H1 (cell line): ENCODE results near the gene CDK13. TPM values are rescaled to one million over a fixed set of nuclear protein-coding genes. Genes with fewer than 3 reads are reported as not detected.

Experiments
- RBBP5 ChIP-seq: IDR thresholded peaks from 2 replicates; pipeline ENCODE4 v1.7.1; 2012; ENCODE audit warnings: low read depth, mild to moderate bottlenecking, inconsistent platforms, low read length, moderate library complexity, borderline replicate concordance
- polyA plus RNA-seq, 7 experiments: library from polyadenylated mRNA; depleted of rRNA in 3 of 7; stranded (reverse) in 5 of 7; unstranded in 2 of 7; fragments of >200 nt in 5 of 7; fragments of 200-250 nt in 2 of 7; gene quantifications; 1 replicate in 5 of 7; 2 replicates in 1 of 7; 4 replicates in 1 of 7; pipeline versions ENCODE4 v1.2.1 to v1.2.3, GENCODE V29; 2011 to 2013; ENCODE audit warnings: missing spikeins in 2 of 7, mixed read lengths in 2 of 7
- total RNA-seq: library from RNA; stranded (reverse); fragmentation: NEBNext Ultra II Directional; extraction: Animal tissue kit (Norgen Biotek cat#: 25700); gene quantifications from 2 replicates; pipeline ENCODE4 v1.2.1, GENCODE V29; 2021
- TF ChIP-seq, protein P1 (sequence below): IDR thresholded peaks from 2 replicates; pipeline ENCODE4 v1.6.1; 2012; ENCODE audit warnings: low read length, inconsistent platforms
- TF ChIP-seq, protein P2 (sequence below), 3 experiments: IDR thresholded peaks; 1 replicate in 2 of 3; 2 replicates in 1 of 3; pipeline versions ENCODE4 v1.5.1 to v1.6.1; 2011; ENCODE audit warnings: low read length in 3 of 3, mild to moderate bottlenecking in 3 of 3, inconsistent platforms in 2 of 3, low read depth in 1 of 3, moderate library complexity in 1 of 3; ENCODE audit not compliant: insufficient read depth in 1 of 3; ENCODE audit errors: control extremely low read depth in 1 of 3
- TF ChIP-seq, protein P3 (sequence below): IDR thresholded peaks from 2 replicates; pipeline ENCODE4 v1.6.1; 2012; ENCODE audit warnings: inconsistent platforms

Gene CDK13
- total and polyA plus RNA-seq, 2 of the 8 experiments (the other 6 are each of a cell fraction or from before 2014, with no cell fraction given), result 22.6 to 49.5 TPM

DNA sequence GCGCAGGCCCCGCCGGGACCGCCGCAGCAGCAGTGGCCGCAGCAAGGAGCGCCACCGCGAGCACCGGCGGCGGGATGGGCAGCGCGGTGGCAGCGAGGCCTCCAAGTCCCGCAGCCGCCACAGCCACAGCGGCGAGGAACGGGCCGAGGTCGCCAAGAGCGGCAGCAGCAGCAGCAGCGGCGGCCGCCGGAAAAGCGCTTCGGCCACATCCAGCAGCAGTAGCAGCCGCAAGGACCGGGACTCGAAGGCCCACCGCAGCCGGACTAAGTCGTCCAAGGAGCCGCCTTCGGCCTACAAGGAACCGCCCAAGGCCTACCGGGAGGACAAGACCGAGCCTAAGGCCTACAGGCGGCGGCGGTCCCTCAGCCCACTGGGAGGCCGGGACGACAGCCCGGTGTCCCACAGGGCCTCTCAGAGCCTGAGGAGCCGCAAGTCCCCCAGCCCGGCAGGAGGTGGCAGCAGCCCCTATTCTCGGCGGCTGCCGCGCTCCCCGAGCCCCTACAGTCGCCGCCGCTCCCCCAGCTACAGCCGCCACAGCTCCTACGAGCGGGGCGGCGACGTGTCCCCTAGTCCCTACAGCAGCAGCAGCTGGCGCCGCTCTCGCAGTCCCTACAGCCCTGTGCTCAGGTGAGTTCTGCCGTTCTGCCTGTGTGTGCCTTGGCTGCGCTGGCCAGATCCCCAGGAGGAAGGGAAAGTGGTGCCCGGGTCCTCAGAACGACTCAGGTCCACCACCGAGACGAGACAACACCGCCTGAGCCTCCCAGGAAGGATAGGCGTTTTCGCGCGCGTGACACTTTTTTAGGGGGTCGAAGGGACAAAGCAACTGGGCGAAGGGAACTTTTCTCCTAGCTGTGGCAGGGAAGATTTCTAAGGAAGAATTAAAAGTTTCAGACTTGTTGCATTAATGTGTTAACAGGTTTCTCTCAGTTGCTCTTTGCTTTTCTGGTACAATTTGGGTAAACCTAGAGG lies 1.5 kb downstream of the CDK13 start (continued):
- TF ChIP-seq, protein P1, sequence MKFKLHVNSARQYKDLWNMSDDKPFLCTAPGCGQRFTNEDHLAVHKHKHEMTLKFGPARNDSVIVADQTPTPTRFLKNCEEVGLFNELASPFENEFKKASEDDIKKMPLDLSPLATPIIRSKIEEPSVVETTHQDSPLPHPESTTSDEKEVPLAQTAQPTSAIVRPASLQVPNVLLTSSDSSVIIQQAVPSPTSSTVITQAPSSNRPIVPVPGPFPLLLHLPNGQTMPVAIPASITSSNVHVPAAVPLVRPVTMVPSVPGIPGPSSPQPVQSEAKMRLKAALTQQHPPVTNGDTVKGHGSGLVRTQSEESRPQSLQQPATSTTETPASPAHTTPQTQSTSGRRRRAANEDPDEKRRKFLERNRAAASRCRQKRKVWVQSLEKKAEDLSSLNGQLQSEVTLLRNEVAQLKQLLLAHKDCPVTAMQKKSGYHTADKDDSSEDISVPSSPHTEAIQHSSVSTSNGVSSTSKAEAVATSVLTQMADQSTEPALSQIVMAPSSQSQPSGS, result no peak
- TF ChIP-seq, protein P2, sequence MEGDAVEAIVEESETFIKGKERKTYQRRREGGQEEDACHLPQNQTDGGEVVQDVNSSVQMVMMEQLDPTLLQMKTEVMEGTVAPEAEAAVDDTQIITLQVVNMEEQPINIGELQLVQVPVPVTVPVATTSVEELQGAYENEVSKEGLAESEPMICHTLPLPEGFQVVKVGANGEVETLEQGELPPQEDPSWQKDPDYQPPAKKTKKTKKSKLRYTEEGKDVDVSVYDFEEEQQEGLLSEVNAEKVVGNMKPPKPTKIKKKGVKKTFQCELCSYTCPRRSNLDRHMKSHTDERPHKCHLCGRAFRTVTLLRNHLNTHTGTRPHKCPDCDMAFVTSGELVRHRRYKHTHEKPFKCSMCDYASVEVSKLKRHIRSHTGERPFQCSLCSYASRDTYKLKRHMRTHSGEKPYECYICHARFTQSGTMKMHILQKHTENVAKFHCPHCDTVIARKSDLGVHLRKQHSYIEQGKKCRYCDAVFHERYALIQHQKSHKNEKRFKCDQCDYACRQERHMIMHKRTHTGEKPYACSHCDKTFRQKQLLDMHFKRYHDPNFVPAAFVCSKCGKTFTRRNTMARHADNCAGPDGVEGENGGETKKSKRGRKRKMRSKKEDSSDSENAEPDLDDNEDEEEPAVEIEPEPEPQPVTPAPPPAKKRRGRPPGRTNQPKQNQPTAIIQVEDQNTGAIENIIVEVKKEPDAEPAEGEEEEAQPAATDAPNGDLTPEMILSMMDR (IDR thresholded peaks at IDR 0.05; ENCODE audit: control extremely low read depth in 1 of 3, insufficient read depth in 1 of 3, low read depth in 1 of 3, low read length in 3 of 3), result peak; percentile 36 to 52 (median 42)
- peak; percentile 80 for TF ChIP-seq RBBP5
- TF ChIP-seq, protein P3, sequence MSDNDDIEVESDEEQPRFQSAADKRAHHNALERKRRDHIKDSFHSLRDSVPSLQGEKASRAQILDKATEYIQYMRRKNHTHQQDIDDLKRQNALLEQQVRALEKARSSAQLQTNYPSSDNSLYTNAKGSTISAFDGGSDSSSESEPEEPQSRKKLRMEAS, result peak; percentile 15; the same call in 1 of the 2 replicates
